Natural killer cell treated with Interleukin-12 subunit alpha and Interleukin-12 subunit beta and Interleukin-15 and Interleukin-18, amount 100 ng/mL, for 72 hours (primary cell): Measurements from ENCODE around the gene EDC3. TPM values are rescaled to one million over a fixed set of nuclear protein-coding genes. Genes with fewer than 3 reads are reported as not detected.
A peak's percentile ranks its signal among the peaks of the same experiment; 100 is the strongest.

ENCODE experiments used
- ATAC-seq, 2 donors: fragments of 150-1000 bp; cut with Tn5 transposase in 1 of 2; sonication (Bioruptor Pico), chemical (Tn5 transposase) in 1 of 2; 2 replicates each; pipeline ENCODE4 v1.10.0; 2021
- DNase-seq: peaks from one replicate; pipeline ENCODE4 v3.0.0; 2022; ENCODE audit warnings: low spot score
- H3K27ac Mint-ChIP-seq, 2 donors: 1 replicate in 1 of 2; 2 replicates in 1 of 2; pipeline ENCODE4 v1.8.0; 2022; ENCODE audit warnings: mixed read lengths in 2 of 2, mild to moderate bottlenecking in 1 of 2, moderate library complexity in 1 of 2
- H3K27me3 Mint-ChIP-seq, 2 donors: 1 replicate in 1 of 2; 2 replicates in 1 of 2; pipeline ENCODE4 v1.8.0; 2022; ENCODE audit warnings: mixed read lengths in 2 of 2
- H3K36me3 Mint-ChIP-seq: one replicate; pipeline ENCODE4 v1.8.0; 2022; ENCODE audit warnings: mixed read lengths
- H3K4me1 Mint-ChIP-seq, 2 donors: 1 replicate in 1 of 2; 2 replicates in 1 of 2; pipeline ENCODE4 v1.8.0; 2022; ENCODE audit warnings: low read depth in 2 of 2, mixed read lengths in 2 of 2, mild to moderate bottlenecking in 1 of 2
- H3K4me3 Mint-ChIP-seq: one replicate; pipeline ENCODE4 v1.8.0; 2022; ENCODE audit warnings: mixed read lengths
- H3K9me3 Mint-ChIP-seq: 2 replicates; pipeline ENCODE4 v1.8.0; 2022; ENCODE audit warnings: mixed read lengths
- total RNA-seq, 2 donors: library from RNA; stranded (reverse); gene quantifications; one replicate each; pipeline ENCODE4 v1.2.3, GENCODE V29; 2022

The EDC3 gene
- total RNA-seq, 2 donors from 2014 or later: 69.4 to 73.0 TPM

DNA sequence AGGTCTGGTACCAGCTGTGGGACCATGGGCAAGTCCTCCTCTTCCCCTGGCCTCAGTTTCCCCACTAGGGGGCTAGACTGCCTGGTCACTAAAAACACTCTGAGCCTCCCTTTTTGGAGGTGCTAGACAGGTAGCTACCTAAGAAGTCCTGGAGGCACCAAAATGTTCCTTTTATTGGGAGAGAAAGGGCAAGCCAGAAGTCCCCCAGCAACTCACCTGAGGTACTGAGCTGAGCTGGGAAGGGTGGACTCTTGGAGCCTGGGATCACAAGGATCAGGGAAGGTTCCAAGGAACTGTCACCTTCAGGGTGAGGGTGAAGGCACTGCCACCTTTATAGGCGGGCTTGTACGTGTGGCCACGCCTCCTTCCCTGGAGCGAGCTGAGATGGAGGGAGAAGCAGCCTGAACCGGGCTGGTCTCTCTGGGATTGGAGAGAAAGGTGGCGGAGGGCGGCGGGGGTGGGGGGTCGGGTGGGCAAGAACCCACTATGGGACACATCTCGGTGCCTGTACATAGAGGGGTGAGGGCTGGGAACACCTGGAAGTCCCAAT, 29.5 kb upstream of the EDC3 start, which contains the start of gene CYP1A1:
Gene CYP1A1, minus strand, starts transcription at position 304 of the 550 bp plus-strand sequence. CDS start 2,431 bp downstream, outside the sequence.
- ATAC-seq (no peak), DNase-seq (no peak)
- peak within 1 kb of the TSS; percentile 67 for H3K4me3 Mint-ChIP-seq
- H3K36me3 Mint-ChIP-seq: no peaks in the 10 kb centered on the region
- H3K27ac Mint-ChIP-seq: peak within 1 kb of the TSS; percentile 59 to 75
- H3K4me1 Mint-ChIP-seq: peaks cover 18 to 22% of the 10 kb centered on the region in 2 donors
- H3K9me3 Mint-ChIP-seq: no peaks in the 10 kb centered on the region
- peaks cover 0 to 6% of the 10 kb centered on the region in 2 donors for H3K27me3 Mint-ChIP-seq

GRCh38 chr15:74724570-74725224, 28.9 kb upstream of the EDC3 start:
- H3K27ac Mint-ChIP-seq: peak overlapping the region; percentile 59 to 75
- H3K9me3 Mint-ChIP-seq: no peaks in the 10 kb centered on the region

GRCh38 chr15:74723754-74724334, 28.0 kb upstream of the EDC3 start:
- DNase-seq: no peak
- no peak for ATAC-seq
- no peaks in the 10 kb centered on the region for H3K36me3 Mint-ChIP-seq
- no peak overlapping the region for H3K4me3 Mint-ChIP-seq
- H3K9me3 Mint-ChIP-seq: no peaks in the 10 kb centered on the region
- peak overlapping the region; percentile 33 to 56 for H3K27ac Mint-ChIP-seq
- peaks cover 18 to 23% of the 10 kb centered on the region in 2 donors for H3K4me1 Mint-ChIP-seq
- H3K27me3 Mint-ChIP-seq: peaks cover 0 to 6% of the 10 kb centered on the region in 2 donors

More at GRCh38 chr15:74724570-74725224, 28.9 kb upstream of the EDC3 start:
- DNase-seq (no peak), ATAC-seq (no peak)
- no peaks in the 10 kb centered on the region for H3K36me3 Mint-ChIP-seq
- H3K27me3 Mint-ChIP-seq: peaks cover 0 to 6% of the 10 kb centered on the region in 2 donors
- H3K4me3 Mint-ChIP-seq: peak overlapping the region; percentile 67
- peaks cover 18 to 23% of the 10 kb centered on the region in 2 donors for H3K4me1 Mint-ChIP-seq

GRCh38 chr15:74723187-74723586, 27.4 kb upstream of the EDC3 start:
- H3K4me1 Mint-ChIP-seq: peaks cover 18 to 23% of the 10 kb centered on the region in 2 donors
- no peak overlapping the region for H3K27ac Mint-ChIP-seq
- H3K4me3 Mint-ChIP-seq: no peak overlapping the region
- no peaks in the 10 kb centered on the region for H3K36me3 Mint-ChIP-seq
- ATAC-seq (no peak), DNase-seq (no peak)
- no peaks in the 10 kb centered on the region for H3K9me3 Mint-ChIP-seq
- H3K27me3 Mint-ChIP-seq: peaks cover 0 to 6% of the 10 kb centered on the region in 2 donors

- H3K4me1 Mint-ChIP-seq: peaks cover 18 to 23% of the 10 kb centered on the region in 2 donors
- H3K27me3 Mint-ChIP-seq: peaks cover 0 to 6% of the 10 kb centered on the region in 2 donors
- no peak overlapping the region for H3K4me3 Mint-ChIP-seq
- DNase-seq (no peak), ATAC-seq (no peak)
- no peak overlapping the region for H3K27ac Mint-ChIP-seq
- H3K9me3 Mint-ChIP-seq: no peaks in the 10 kb centered on the region
- H3K36me3 Mint-ChIP-seq: no peaks in the 10 kb centered on the region
Measured at GRCh38 chr15:74722591-74722990, 26.8 kb upstream of the EDC3 start.

DNA sequence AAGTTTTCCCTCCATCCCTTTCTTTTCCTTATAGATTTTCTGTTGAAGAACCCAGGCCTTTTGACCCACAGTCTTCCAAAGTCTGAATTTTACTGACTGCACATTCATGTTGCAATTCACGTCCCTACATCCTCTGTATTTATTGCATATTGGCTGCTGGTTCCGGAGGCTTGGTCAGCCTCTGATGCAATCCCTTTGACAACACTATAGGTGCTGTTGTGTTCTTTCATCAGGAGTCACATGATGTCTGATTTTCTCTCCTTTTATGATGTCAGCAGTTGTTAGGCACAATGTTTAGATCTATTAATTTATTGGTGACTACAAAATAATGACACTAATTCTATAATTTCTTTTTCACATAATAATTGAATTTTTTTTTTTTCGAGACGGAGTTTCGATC, 20.8 kb upstream of the EDC3 start:
- DNase-seq (no peak), ATAC-seq (no peak)
- H3K4me1 Mint-ChIP-seq: peaks cover 4 to 8% of the 10 kb centered on the region in 2 donors
- H3K27ac Mint-ChIP-seq: peak overlapping the region in 1 of 2 donors; percentile 14
- no peaks in the 10 kb centered on the region for H3K27me3 Mint-ChIP-seq
- no peaks in the 10 kb centered on the region for H3K9me3 Mint-ChIP-seq
- H3K36me3 Mint-ChIP-seq: no peaks in the 10 kb centered on the region
- H3K4me3 Mint-ChIP-seq: no peak overlapping the region

GRCh38 chr15:74712311-74712710, 16.5 kb upstream of the EDC3 start:
- no peak for DNase-seq
- no peak for ATAC-seq
- H3K4me3 Mint-ChIP-seq: no peak overlapping the region
- H3K4me1 Mint-ChIP-seq: peaks cover 23 to 34% of the 10 kb centered on the region in 2 donors
- H3K27me3 Mint-ChIP-seq: no peaks in the 10 kb centered on the region
- peak overlapping the region in 1 of 2 donors; percentile 79 for H3K27ac Mint-ChIP-seq
- H3K36me3 Mint-ChIP-seq: peaks cover 6% of the 10 kb centered on the region
- no peaks in the 10 kb centered on the region for H3K9me3 Mint-ChIP-seq

DNA sequence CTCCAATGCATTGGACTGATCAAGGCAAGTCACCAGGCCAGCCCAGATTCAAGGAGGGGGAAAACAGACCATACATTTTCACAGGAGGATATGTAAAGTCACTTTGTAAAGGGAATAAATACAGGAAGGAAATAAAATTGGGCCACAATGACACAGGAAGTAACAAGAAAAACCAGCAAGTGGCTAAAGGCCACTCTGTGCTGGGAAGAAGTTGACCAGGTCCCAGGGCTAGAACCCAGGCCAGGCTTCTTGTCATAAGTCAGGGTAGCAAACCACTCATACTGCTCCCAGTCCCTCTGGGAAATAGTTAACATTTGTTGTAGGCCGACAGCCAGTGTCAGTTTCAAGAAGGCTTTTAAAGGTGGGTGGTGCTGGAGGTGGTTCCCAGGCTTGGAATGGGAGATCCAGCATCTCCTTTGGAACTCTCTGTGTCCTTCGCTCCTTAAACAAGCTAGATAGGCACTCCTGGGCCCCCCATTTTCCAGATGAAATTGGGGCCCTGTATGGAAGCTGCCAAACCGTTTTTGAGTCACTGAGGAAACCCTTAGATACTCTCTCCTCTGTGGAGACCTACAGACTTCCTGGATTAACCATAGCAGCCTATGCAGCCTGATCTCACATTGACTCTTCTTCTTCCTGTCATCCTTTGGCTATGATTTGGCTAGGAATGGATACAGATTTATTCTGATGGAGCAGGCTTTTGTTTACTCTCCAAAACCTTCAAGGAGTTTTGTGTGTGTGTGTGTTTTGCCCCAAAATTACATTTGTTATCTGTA, 14.7 kb upstream of the EDC3 start:
- Mint-ChIP-seq H3K27ac (peak overlapping the region; percentile 74 to 90), H3K4me3 (peak overlapping the region; percentile 77)

DNA sequence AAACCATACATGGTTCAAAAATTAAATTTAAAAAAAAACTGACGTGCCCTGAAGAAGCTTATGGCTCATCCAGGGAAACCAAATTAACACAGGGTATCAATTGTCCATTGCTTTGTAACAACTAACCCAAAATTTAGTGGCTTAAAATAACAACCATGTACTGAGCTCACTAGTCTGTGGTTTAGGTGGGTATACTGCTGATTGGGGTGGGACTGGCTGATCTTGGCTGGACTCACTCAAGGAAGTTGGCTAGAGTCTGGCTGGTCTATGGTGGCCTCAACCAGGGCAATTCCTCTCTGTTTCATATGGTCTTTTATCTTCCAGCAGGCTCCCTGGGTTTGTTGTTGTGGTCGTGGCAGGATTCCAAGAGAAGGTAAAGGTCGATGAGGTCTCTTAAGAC, 14.1 kb upstream of the EDC3 start:
- H3K4me1 Mint-ChIP-seq: peaks cover 18 to 29% of the 10 kb centered on the region in 2 donors
- H3K9me3 Mint-ChIP-seq: no peaks in the 10 kb centered on the region
- H3K4me3 Mint-ChIP-seq: peak overlapping the region; percentile 77
- peak overlapping the region; percentile 74 to 90 for H3K27ac Mint-ChIP-seq
- DNase-seq (no peak), ATAC-seq (peak; percentile 54 to 55)
- H3K36me3 Mint-ChIP-seq: peaks cover 6% of the 10 kb centered on the region
- H3K27me3 Mint-ChIP-seq: peaks cover 0 to 6% of the 10 kb centered on the region in 2 donors

More for the DNA sequence above, 14.7 kb upstream of the EDC3 start:
- no peaks in the 10 kb centered on the region for H3K9me3 Mint-ChIP-seq
- H3K4me1 Mint-ChIP-seq: peaks cover 18 to 29% of the 10 kb centered on the region in 2 donors
- peaks cover 6% of the 10 kb centered on the region for H3K36me3 Mint-ChIP-seq
- peak; percentile 73 to 88 for ATAC-seq
- DNase-seq: no peak
- H3K27me3 Mint-ChIP-seq: peaks cover 0 to 3% of the 10 kb centered on the region in 2 donors

DNA sequence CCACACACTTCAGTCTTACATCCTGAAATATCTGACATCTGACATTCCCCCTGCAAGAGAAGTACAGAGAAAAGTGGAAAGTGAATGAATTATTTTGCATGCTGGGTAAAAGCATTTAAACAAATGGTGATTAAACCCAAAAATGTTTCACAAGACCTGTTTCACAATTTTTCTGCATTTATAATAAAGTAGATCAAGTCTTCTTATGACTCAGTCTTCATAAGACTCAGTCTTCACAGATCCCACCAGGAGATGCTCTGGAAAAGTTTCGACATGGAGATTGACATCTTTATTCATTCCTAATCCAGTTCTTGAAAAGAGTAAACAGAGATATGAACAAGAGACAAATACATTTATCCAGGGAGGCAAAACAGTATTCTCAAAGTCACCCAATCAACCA, 13.2 kb upstream of the EDC3 start:
- peak in 1 of 2 donors; percentile 52 for ATAC-seq
- Mint-ChIP-seq H3K27ac (peak overlapping the region; percentile 74 to 90), H3K27me3 (peaks cover 0 to 6% of the 10 kb centered on the region in 2 donors), H3K4me1 (peaks cover 18 to 29% of the 10 kb centered on the region in 2 donors), H3K36me3 (peaks cover 6% of the 10 kb centered on the region), H3K4me3 (peak overlapping the region; percentile 49), H3K9me3 (no peaks in the 10 kb centered on the region)
- DNase-seq: no peak

- ATAC-seq (peak; percentile 45 to 70), DNase-seq (no peak)
- Mint-ChIP-seq H3K36me3 (no peaks in the 10 kb centered on the region), H3K27me3 (peaks cover 6 to 7% of the 10 kb centered on the region in 2 donors), H3K4me1 (peaks cover 22 to 32% of the 10 kb centered on the region in 2 donors), H3K27ac (peak overlapping the region; percentile 98 to 99), H3K9me3 (no peaks in the 10 kb centered on the region), H3K4me3 (peak overlapping the region; percentile 100)
Measured at GRCh38 chr15:74696808-74697207, 984 bp upstream of the EDC3 start.

- Mint-ChIP-seq H3K9me3 (no peaks in the 10 kb centered on the region), H3K4me1 (peaks cover 22 to 32% of the 10 kb centered on the region in 2 donors), H3K27ac (peak overlapping the region; percentile 98 to 99), H3K4me3 (peak overlapping the region; percentile 100), H3K27me3 (peaks cover 2% of the 10 kb centered on the region in 2 donors), H3K36me3 (no peaks in the 10 kb centered on the region)
- DNase-seq: no peak
- ATAC-seq: peak; percentile 7 to 13
Measured at GRCh38 chr15:74696398-74696729, 540 bp upstream of the EDC3 start.

GRCh38 chr15:74692327-74692726, 3.5 kb downstream of the EDC3 start:
- no peak for DNase-seq
- peaks cover 28 to 35% of the 10 kb centered on the region in 2 donors for H3K4me1 Mint-ChIP-seq
- no peak for ATAC-seq
- H3K27ac Mint-ChIP-seq: no peak overlapping the region
- no peak overlapping the region for H3K4me3 Mint-ChIP-seq
- no peaks in the 10 kb centered on the region for H3K27me3 Mint-ChIP-seq
- H3K36me3 Mint-ChIP-seq: no peaks in the 10 kb centered on the region
- no peaks in the 10 kb centered on the region for H3K9me3 Mint-ChIP-seq
